DND-41 (cell line): Measurements from ENCODE around the gene LRRC32.
"Not testable (repeated sequence)": the region's sequence is repeated elsewhere in the genome, so short reads cannot be mapped to it uniquely, and the experiment has no call there.

Source experiments
- ATAC-seq: fragments of 200-7000 bp; cut with Tn5 transposase; 3 replicates; pipeline ENCODE4 v1.9.1; 2021; ENCODE audit warnings: low read depth; ENCODE audit not compliant: insufficient read depth
- DNase-seq: peaks from one replicate; pipeline ENCODE4 v3.0.0-alpha.2; 2020
- H2AFZ ChIP-seq: 2 replicates; pipeline ENCODE4 v1.6.0; 2012; ENCODE audit warnings: low read depth, low read length
- H3K27ac ChIP-seq: 2 replicates; pipeline ENCODE4 v1.5.1; 2012; ENCODE audit warnings: low read length, inconsistent platforms
- H3K27me3 ChIP-seq: fragments of 200-600 bp; sonication (generic); 2 replicates; pipeline ENCODE4 v1.6.0; 2012; ENCODE audit warnings: low read length, mild to moderate bottlenecking, inconsistent platforms; ENCODE audit not compliant: insufficient read depth, poor library complexity
- H3K36me3 ChIP-seq: 2 replicates; pipeline ENCODE4 v1.5.1; 2012; ENCODE audit warnings: low read length, inconsistent platforms; ENCODE audit not compliant: insufficient read depth
- H3K4me1 ChIP-seq: 2 replicates; pipeline ENCODE4 v1.5.1; 2012; ENCODE audit warnings: mild to moderate bottlenecking, low read length; ENCODE audit not compliant: insufficient read depth
- H3K4me2 ChIP-seq: 2 replicates; pipeline ENCODE4 v1.6.0; 2012; ENCODE audit warnings: mild to moderate bottlenecking, moderate library complexity, low read length, inconsistent platforms; ENCODE audit not compliant: insufficient read depth
- H3K4me3 ChIP-seq, 2 experiments: fragments of 200-600 bp in 1 of 2; shearing (Covaris generic) in 1 of 2; 2 replicates each; pipeline ENCODE4 v1.5.1; 2012 to 2016; ENCODE audit warnings: inconsistent platforms in 2 of 2, low read length in 2 of 2, mild to moderate bottlenecking in 2 of 2, low read depth in 1 of 2, moderate library complexity in 1 of 2
- H3K79me2 ChIP-seq: 2 replicates; pipeline ENCODE4 v1.6.0; 2012; ENCODE audit warnings: low read length, inconsistent platforms; ENCODE audit not compliant: insufficient read depth
- H3K9ac ChIP-seq: 2 replicates; pipeline ENCODE4 v1.6.0; 2012; ENCODE audit warnings: low read depth, mild to moderate bottlenecking, inconsistent platforms, low read length, moderate library complexity
- H3K9me3 ChIP-seq: 2 replicates; pipeline ENCODE4 v1.5.1; 2012; ENCODE audit warnings: low read length, moderate library complexity, mild to moderate bottlenecking, inconsistent platforms; ENCODE audit not compliant: insufficient read depth, severe bottlenecking
- H4K20me1 ChIP-seq: 2 replicates; pipeline ENCODE4 v1.6.0; 2012; ENCODE audit warnings: low read length; ENCODE audit not compliant: insufficient read depth
- EZH2 ChIP-seq: IDR thresholded peaks from 3 replicates; pipeline ENCODE4 v1.6.1; 2012; ENCODE audit warnings: borderline replicate concordance, low read depth, mild to moderate bottlenecking, moderate library complexity, low read length, inconsistent platforms; ENCODE audit not compliant: severe bottlenecking
- TF ChIP-seq, protein P1 (sequence below): IDR thresholded peaks from 2 replicates; pipeline ENCODE4 v1.5.1; 2012; ENCODE audit warnings: borderline replicate concordance, low read length, moderate library complexity, mild to moderate bottlenecking; ENCODE audit not compliant: poor library complexity, severe bottlenecking; ENCODE audit errors: extremely low read depth

LRRC32 gene

DNA sequence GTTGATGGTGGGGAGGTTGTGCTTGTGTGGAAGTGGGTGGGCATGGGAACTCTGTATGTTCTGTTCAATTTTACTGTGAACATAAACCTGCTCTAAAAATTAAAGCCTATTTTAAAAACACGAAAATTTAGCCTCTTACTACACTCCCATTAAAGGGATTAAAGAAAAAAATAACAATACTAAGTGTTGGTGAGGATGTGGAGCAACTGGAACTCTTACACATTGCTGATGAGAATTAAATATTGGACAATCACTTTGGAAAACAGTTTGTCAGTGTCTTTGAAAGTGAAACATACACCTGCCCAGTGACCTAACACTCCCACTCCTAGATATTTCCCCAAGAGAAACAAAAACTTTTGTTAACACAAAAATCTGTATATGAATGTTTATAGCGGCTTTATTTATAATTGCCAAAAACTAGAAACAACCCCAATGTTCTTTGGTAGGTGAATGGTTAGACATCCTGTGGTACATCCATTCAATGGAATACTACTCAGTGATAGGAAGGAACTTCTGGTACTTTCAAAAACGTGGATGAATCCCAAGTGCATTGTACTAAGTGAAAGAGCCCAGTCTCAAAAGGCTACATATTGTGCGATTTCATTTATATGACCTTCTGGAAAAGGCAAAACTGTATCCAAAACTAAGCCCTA lies 23.5 kb downstream of the LRRC32 start:
- Histone ChIP-seq H3K4me1 (no peaks in the 10 kb centered on the region), H3K9me3 (peaks cover 2% of the 10 kb centered on the region), H3K27ac (no peak overlapping the region), H3K4me2 (no peak overlapping the region), H3K27me3 (peaks cover 4% of the 10 kb centered on the region), H3K4me3 (no peak overlapping the region), H3K9ac (no peak overlapping the region), H3K79me2 (no peaks in the 10 kb centered on the region), H4K20me1 (no peaks in the 10 kb centered on the region), H3K36me3 (no peaks in the 10 kb centered on the region), H2AFZ (no peak overlapping the region)
- DNase-seq, result no peak
- no peak for TF ChIP-seq EZH2
- TF ChIP-seq, protein P1, sequence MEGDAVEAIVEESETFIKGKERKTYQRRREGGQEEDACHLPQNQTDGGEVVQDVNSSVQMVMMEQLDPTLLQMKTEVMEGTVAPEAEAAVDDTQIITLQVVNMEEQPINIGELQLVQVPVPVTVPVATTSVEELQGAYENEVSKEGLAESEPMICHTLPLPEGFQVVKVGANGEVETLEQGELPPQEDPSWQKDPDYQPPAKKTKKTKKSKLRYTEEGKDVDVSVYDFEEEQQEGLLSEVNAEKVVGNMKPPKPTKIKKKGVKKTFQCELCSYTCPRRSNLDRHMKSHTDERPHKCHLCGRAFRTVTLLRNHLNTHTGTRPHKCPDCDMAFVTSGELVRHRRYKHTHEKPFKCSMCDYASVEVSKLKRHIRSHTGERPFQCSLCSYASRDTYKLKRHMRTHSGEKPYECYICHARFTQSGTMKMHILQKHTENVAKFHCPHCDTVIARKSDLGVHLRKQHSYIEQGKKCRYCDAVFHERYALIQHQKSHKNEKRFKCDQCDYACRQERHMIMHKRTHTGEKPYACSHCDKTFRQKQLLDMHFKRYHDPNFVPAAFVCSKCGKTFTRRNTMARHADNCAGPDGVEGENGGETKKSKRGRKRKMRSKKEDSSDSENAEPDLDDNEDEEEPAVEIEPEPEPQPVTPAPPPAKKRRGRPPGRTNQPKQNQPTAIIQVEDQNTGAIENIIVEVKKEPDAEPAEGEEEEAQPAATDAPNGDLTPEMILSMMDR, result no peak
- no peak for ATAC-seq

DNA sequence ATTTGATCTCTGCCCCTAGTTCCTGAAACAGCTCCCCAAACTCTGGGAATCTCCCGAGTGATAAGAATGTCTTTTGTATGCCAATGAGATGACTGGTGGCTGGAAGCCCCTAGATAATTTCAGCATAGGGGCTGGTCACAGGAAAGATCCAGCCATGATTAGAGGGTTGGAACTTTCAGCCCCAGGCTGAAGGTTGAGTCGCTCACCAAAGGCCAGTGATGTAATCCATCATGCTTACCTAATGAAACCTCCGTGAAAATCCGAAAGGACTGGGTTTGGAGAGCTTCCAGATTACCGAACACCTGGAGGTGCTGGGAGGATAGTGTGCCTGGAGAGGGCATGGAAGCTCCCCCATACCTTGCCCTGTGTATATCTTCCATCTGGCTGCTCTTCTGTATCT lies 26.0 kb downstream of the LRRC32 start:
- Histone ChIP-seq H3K9me3 (peaks cover 2% of the 10 kb centered on the region), H3K27ac (no peak overlapping the region), H3K4me3 (no peak overlapping the region), H3K79me2 (no peaks in the 10 kb centered on the region), H3K4me2 (no peak overlapping the region), H3K27me3 (peaks cover 14% of the 10 kb centered on the region), H4K20me1 (peaks cover 3% of the 10 kb centered on the region; the same call in 1 of the 2 replicates), H3K36me3 (no peaks in the 10 kb centered on the region), H3K4me1 (no peaks in the 10 kb centered on the region), H2AFZ (no peak overlapping the region), H3K9ac (no peak overlapping the region)
- no peak for ATAC-seq
- DNase-seq, result no peak
- TF ChIP-seq, protein P1, result no peak
- no peak for TF ChIP-seq EZH2

DNA sequence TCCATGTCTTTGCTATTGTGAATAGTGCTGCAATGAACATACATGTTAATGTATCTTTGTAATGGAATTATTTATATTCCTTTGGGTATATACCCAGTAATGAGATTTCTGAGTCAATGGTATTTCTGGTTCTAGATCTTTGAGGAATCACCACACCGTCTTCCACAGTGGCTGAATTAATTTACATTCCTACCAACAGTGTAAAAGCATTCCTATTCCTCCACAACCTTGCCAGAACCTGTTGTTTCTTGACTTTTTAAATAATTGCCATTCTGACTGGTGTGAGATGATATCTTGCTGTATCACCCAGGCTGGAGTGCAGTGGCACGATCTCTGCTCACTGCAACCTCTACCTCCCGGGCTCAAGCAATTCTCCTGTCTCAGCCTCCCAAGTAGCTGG lies 26.8 kb downstream of the LRRC32 start:
- H4K20me1 ChIP-seq, H3K36me3 ChIP-seq, H3K4me3 ChIP-seq, ATAC-seq, H3K9me3 ChIP-seq, H3K4me1 ChIP-seq, H3K79me2 ChIP-seq, H3K9ac ChIP-seq, H3K27ac ChIP-seq, H2AFZ ChIP-seq, DNase-seq, H3K4me2 ChIP-seq: not testable (repeated sequence)
- H3K27me3 ChIP-seq, result peaks cover 14% of the 10 kb centered on the region

DNA sequence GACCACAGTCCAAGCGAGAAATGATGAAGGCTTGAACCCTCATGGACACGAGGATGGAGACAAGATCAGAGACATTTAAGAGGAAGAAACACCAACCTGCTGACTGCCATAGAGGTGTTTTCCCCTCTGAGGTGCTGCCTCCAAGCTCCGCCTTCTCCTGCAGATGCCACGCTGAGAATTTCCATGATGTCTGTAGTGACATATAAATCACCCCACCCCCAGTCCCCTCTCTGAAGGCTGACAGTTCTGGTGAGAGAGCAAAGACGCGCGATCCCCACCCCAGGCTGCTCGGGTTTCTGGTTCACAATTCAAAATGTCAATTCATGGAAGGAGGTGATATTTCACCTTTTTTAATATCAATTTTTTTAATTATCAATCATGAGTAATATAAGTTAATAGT lies 28.2 kb downstream of the LRRC32 start:
- H3K4me1 ChIP-seq, result no peaks in the 10 kb centered on the region
- no peaks in the 10 kb centered on the region for H3K36me3 ChIP-seq
- no peaks in the 10 kb centered on the region for H3K9me3 ChIP-seq
- no peaks in the 10 kb centered on the region for H3K79me2 ChIP-seq
- H4K20me1 ChIP-seq, result peaks cover 3% of the 10 kb centered on the region; the same call in 1 of the 2 replicates
- H3K4me3 ChIP-seq, result no peak overlapping the region
- no peak overlapping the region for H2AFZ ChIP-seq
- H3K9ac ChIP-seq, result no peak overlapping the region
- no peak overlapping the region for H3K4me2 ChIP-seq
- no peak overlapping the region for H3K27ac ChIP-seq
- TF ChIP-seq, protein P1, result no peak
- TF ChIP-seq EZH2, result no peak
- peaks cover 14% of the 10 kb centered on the region for H3K27me3 ChIP-seq
- DNase-seq (no peak), ATAC-seq (no peak)
